Stimulated activated CD8-positive, alpha-beta memory T cell treated with anti-CD3 and anti-CD28 coated beads, Interleukin-4, amount 100 ng/mL, for 24 hours (primary cell): ENCODE measurements around the gene PROZ.
"Not testable (repeated sequence)": the region's sequence is repeated elsewhere in the genome, so short reads cannot be mapped to it uniquely, and the experiment has no call there.

ENCODE experiments used
- DNase-seq: peaks from one replicate; pipeline ENCODE4 v3.0.0-alpha.2; 2020; ENCODE audit warnings: low read depth

Gene PROZ

GRCh38 chr13:113155982-113156655 is 2.3 kb upstream of the PROZ start:
- DNase-seq, result no peak

GRCh38 chr13:113157206-113157928 is 1.1 kb upstream of the PROZ start:
- no peak for DNase-seq

GRCh38 chr13:113158946-113159345 is 498 bp downstream of the PROZ start:
- DNase-seq, result no peak

- DNase-seq, result no peak
Observed at GRCh38 chr13:113159701-113160100, 1.3 kb downstream of the PROZ start.

- DNase-seq, result no peak
Observed at GRCh38 chr13:113160983-113161382, 2.5 kb downstream of the PROZ start.

GRCh38 chr13:113161433-113161832 is 3.0 kb downstream of the PROZ start:
- no peak for DNase-seq

- not testable (repeated sequence) for DNase-seq
Observed at GRCh38 chr13:113161975-113162374, 3.5 kb downstream of the PROZ start.

GRCh38 chr13:113162783-113163685 is 4.6 kb downstream of the PROZ start:
- DNase-seq, result no peak

GRCh38 chr13:113164492-113164891 is 6.0 kb downstream of the PROZ start:
- no peak for DNase-seq

- no peak for DNase-seq
Observed at GRCh38 chr13:113166266-113166665, 7.8 kb downstream of the PROZ start.

- no peak for DNase-seq
Observed at GRCh38 chr13:113166681-113167080, 8.2 kb downstream of the PROZ start.

GRCh38 chr13:113167155-113167554 is 8.7 kb downstream of the PROZ start:
- no peak for DNase-seq

- DNase-seq, result no peak
Observed at GRCh38 chr13:113167575-113167974, 9.1 kb downstream of the PROZ start.

- no peak for DNase-seq
Observed at GRCh38 chr13:113168211-113168610, 9.8 kb downstream of the PROZ start.

GRCh38 chr13:113169277-113170272 is 11.1 kb downstream of the PROZ start:
- no peak for DNase-seq

GRCh38 chr13:113170511-113170910 is 12.1 kb downstream of the PROZ start:
- no peak for DNase-seq

- DNase-seq, result no peak
Observed at GRCh38 chr13:113171250-113172125, 13.0 kb downstream of the PROZ start.

GRCh38 chr13:113172419-113172926 is 14.0 kb downstream of the PROZ start:
- DNase-seq, result no peak

GRCh38 chr13:113176280-113176679 is 17.8 kb downstream of the PROZ start:
- peak; percentile 38 for DNase-seq

GRCh38 chr13:113176822-113177221 is 18.4 kb downstream of the PROZ start:
- DNase-seq, result no peak
